Gastroesophageal sphincter (tissue), 3 donors: Measurements from ENCODE around the gene PIP5K1B.

Experiments
- CTCF ChIP-seq, 4 experiments: fragments of 200-600 bp in 2 of 4; fragments of 450-650 bp in 2 of 4; sonication (generic) in 1 of 4; IDR thresholded peaks; one replicate each; pipeline ENCODE4 v1.5.1; 2017 to 2019; ENCODE audit warnings: antibody characterized with exemption in 4 of 4, mild to moderate bottlenecking in 2 of 4, moderate library complexity in 2 of 4
- EP300 ChIP-seq: sonication (generic); formaldehyde crosslinking; IDR thresholded peaks from one replicate; pipeline ENCODE4 v1.6.1; 2017; ENCODE audit warnings: antibody characterized with exemption, mild to moderate bottlenecking
- POLR2A ChIP-seq, 2 donors: fragments of 450-650 bp; IDR thresholded peaks; one replicate each; pipeline ENCODE4 v1.6.1; 2017; ENCODE audit warnings: antibody characterized with exemption in 2 of 2, mild to moderate bottlenecking in 2 of 2, moderate library complexity in 1 of 2
- POLR2AphosphoS5 ChIP-seq: sonication (generic); formaldehyde crosslinking; IDR thresholded peaks from one replicate; pipeline ENCODE4 v1.6.1; 2017; ENCODE audit warnings: antibody characterized with exemption

- TF ChIP-seq POLR2AphosphoS5 (no peak), CTCF (IDR thresholded peaks at IDR 0.05) (no peak), POLR2A (IDR thresholded peaks at IDR 0.05) (no peak), EP300 (no peak)
Measured at GRCh38 chr9:68808338-68808890, 103.4 kb downstream of the PIP5K1B start.
